Retina (tissue), 1 donor: ENCODE data around the gene PDE4B.
A peak's percentile ranks its signal among the peaks of the same experiment; 100 is the strongest.
"Not testable (repeated sequence)": the region's sequence is repeated elsewhere in the genome, so short reads cannot be mapped to it uniquely, and the experiment has no call there.

Source experiments
- DNase-seq: peaks from one replicate; pipeline ENCODE4 v3.0.0-alpha.2; 2016

The PDE4B gene

DNA sequence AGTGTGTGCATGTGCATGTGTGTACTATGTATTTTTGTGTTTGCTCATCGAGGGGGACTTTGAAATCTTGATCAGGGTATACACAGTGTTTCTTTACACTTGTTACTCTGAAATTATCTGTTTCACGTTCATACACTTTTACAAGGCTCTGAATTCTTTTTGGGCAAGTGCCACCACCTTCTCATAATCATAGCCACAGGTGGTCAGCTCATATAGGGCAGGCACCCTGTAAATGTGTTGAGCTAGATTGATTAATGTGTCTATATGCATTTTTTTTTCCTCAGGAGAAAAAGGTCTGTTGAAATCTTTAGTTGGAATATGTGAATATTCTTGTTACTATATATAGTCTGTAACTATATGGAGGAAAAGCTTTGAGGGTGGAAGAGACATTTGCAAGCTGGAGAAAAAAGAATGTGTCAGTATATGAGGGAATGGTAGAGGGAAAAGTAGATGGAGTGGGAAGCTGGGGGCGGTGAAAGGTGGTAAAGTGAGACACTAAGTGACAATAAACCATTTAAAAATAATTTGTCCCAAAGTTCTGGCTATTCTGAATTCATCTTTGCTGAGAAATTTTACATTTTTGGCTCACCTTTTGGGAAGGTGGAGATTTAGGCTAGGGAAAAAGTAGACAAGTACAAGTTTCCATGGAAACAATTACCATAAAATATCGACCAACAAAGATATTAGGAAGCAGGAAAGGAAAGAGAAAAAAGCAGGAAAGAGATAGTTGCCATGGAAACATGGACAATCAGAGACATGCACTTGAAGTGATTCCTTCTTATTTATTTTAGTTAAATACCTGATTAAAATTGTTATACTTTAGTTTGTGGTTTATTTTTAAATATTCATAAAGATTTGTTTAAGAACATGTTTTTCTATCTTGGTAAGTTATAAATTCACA lies 277.5 kb downstream of the PDE4B start:
- no peak for DNase-seq

- DNase-seq: no peak
Observed at GRCh38 chr1:66073388-66073787, 280.7 kb downstream of the PDE4B start.

- no peak for DNase-seq
Observed at GRCh38 chr1:66074147-66074546, 281.5 kb downstream of the PDE4B start.

DNA sequence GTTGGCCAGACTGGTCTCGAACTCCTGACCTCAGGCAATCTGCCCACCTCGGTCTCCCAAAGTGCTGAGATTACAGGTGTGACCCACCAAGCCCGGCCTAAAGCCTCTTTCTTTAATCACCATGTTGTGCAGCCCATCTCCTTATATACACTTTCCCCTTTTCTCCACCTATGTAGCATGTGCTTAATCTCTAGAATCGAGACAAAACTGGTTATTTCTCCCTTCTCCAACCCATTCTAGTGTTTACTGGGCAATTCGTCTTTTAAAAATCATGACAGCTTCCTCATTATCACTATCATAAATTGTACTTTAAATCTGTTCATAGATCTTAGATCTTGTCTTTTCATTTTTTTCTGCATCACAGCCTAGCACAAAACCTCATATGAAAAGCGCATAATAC lies 285.7 kb downstream of the PDE4B start:
- no peak for DNase-seq

DNA sequence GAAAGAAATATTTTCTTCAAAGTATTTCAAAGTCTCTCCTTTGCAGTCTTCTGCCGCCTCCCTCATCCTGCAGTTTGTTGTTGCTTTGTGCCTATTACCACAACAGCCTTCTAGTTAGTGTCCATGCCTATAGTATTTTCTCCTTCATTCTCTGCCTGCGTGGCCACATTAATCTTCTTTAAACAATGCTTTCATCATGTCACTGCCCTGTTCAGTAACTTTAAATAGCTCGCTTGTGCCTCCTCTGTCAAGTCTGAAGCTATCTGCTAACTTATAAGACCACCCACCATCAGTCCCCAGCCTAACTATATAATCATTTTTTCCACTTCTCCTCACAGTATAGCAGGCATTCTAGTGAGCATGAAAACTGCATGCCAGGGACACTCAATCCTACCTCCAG lies 290.3 kb downstream of the PDE4B start:
- no peak for DNase-seq

- no peak for DNase-seq
Observed at GRCh38 chr1:66084442-66084841, 291.7 kb downstream of the PDE4B start.

- DNase-seq: no peak
Observed at GRCh38 chr1:66085600-66085999, 292.9 kb downstream of the PDE4B start.

DNA sequence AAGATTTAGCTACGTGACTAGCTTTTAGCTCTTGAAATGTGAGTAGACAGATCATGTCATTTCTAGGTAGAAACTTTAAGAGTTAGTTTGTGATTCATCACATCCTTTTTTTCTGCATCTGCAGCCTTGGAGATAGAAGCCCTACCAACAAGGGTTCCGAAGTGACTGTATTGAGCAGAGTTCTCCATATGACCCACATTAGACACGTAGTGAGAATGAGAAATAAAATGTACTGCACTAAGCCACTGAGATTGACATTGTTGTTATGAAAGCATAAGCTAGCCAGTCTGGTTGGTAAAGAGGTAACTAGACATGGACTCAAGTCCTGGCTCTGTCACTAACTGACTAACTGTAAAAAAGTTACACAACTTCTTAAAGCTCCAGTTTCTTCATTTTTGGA lies 296.1 kb downstream of the PDE4B start:
- no peak for DNase-seq

DNA sequence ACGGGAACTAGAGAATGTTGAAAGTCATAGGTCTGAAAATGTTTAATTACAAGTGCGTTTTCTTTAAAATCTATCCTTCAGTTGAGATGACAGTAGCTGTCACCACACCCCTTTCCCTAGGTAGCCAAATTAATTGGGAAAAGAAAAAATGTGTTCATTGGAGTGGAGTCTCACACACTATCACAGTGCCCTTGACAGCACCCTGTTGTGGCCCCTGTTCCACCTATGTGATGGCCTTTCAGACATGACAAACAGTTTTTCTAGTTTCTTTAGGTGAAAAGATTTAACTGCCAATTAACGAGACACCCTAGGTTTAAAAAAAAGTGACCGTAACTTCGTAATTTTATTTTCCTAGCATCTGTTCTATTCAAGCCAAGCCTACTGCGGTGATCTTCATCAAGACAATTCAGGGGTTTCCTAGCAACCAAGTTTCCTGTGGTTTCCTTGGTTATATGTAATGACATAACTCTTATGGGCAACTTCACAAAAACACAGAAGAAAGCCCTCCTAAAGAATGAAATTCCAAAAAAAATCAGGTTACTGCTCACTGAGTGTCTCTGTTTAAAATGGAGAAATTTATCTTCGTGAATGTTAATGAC lies 298.3 kb downstream of the PDE4B start:
- DNase-seq: peak; percentile 60

DNA sequence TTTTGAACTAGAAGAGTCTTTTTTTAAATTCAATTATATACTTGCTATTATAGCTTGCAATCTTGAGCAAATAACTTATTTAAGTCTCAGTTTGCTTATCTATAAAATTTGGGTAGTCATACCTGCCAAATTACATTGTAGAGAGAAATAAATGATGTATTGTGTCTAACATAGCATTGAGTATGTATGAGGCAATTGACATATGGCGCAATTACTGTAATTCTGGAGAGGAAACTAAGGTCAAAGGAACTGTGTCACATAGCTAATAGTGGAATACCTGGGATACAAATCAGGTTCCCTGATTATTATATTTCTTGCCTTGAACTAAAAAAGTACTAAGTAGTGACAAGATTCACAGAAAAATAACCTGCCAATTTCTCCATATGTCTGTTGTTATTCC lies 302.5 kb downstream of the PDE4B start:
- no peak for DNase-seq

GRCh38 chr1:66100959-66101358 lies 308.3 kb downstream of the PDE4B start:
- not testable (repeated sequence) for DNase-seq

DNA sequence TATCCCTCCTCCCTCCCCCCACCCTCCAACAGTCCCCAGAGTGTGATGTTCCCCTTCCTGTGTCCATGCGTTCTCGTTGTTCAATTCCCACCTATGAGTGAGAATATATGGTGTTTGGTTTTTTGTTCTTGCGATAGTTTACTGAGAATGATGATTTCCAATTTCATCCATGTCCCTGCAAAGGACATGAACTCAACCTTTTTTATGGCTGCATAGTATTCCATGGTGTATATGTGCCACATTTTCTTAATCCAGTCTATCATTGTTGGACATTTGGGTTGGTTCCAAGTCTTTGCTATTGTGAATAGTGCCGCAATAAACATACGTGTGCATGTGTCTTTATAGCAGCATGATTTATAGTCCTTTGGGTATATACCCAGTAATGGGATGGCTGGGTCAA lies 311.4 kb downstream of the PDE4B start:
- DNase-seq: not testable (repeated sequence)

DNA sequence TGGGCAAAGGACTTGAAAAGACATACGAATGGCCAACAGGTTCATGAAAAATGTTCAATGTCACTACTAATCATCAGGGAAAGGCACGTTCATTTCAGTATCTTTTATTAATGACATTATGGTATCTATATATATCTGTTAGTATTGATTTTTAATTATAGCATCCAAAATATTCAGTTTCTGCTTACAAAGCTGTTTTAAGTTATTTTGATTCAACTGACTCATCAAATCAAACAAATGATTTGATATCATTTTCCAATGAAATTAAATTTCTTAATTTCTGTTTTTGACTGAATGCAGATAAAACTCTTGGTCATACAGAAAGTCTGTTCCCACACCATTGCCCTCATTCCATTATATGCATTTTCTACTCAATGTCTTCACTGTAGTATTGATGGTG lies 315.9 kb downstream of the PDE4B start:
- DNase-seq: no peak

DNA sequence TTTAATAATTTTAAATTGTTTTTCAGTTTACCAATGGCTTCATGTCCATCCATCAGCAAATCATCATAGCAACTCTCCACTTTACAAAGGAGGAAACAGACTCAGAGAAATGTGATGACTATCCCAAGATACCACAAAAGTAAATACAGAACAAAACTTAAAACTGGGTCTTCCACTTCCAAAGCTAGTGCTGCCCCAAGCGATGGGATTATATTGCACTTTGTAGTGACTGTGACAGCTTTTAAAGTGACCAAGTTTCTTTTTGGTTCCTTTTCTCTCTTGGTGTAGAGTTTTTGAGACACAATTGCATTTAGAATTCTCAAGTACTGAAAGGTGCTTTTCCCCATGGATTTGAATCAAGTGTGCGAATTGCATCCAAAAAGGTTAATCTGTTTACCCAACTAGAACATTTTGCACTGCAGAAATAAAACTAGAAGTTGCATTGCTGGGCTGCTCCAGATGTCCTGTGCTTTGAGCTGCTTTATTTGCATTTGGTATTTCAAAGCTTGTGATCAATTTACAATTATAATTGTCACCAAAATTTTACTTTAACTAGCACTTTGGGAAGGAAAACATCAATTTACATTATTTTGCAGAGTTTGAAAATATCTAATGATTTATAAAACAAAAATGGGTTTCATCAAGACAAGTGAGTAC lies 320.2 kb downstream of the PDE4B start:
- DNase-seq: no peak

GRCh38 chr1:66119148-66119547 lies 326.5 kb downstream of the PDE4B start:
- DNase-seq: no peak

DNA sequence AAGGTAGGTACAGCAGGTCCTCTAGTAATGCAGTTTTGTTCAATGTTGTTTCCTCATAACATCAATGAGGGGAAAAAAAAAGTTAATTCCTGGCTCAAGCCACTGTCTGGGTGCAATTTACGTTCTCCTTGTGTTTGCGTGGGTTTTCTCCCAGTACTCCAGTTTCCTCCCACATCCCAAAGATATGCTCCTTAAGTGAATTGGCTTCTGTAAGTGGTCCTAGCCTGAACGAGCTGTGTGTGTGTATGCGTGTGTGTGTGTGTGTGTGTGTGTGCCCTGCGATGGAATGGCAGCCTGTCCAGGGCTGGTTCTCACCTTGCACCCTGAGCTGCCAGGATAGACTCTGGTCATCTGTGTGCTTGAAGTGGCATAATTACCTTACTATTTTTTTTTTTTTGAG lies 332.0 kb downstream of the PDE4B start:
- DNase-seq: no peak

DNA sequence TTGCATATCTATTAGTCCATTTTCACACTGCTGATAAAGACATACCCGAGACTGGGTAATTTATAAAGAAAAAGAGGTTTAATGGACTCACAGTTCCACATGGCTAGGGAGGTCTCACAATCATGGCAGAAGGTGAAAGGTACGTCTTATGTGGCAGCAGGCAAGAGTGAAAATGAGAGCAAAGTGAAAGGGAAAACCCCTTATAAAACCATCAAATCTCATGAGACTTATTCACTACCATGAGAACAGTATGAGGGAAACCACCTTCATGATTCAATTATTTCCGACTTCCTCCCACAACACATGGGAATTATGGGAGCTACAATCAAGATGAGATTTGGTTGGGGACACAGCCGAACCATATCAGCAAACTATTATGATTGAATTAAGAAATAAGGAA lies 335.9 kb downstream of the PDE4B start:
- DNase-seq: not testable (repeated sequence)

DNA sequence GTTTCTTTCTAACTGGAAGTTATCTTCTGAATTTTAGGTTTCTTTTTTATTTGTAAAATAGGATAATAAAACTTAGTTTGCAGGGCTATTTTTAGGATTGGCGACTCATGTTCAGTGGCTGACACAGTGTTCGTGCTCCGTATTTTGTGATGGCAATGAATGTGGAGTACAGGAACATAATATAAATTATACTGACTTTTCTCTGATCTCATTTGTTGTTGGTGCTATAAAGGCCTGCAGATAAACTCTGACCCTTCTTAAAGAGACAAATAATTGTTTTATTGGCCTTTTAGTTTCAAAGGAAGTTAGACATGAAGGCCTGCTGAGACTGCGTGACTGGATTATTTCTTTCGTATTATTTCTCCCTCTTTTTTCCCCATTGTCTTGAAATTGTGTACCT lies 339.6 kb downstream of the PDE4B start:
- DNase-seq: no peak

- DNase-seq: no peak
Observed at GRCh38 chr1:66134004-66134403, 341.3 kb downstream of the PDE4B start.

- no peak for DNase-seq
Observed at GRCh38 chr1:66135161-66135560, 342.5 kb downstream of the PDE4B start.

DNA sequence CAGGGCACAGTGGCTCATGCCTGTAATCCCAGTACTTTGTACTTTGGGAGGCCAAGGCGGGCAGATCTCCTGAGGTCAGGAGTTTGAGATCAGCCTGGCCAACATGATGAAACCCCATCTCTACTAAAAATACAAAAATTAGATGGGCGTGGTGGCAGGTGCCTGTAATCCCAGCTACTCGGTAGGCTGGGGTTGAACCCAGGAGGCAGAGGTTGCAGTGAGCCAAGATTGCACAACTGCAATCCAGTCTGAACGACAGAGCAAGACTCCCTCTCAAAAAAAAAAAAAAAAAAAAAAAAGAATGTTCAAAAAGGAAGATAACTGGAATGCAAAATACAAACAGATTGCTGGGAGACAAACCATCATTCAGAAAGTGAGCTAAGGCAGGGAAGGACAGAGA lies 343.7 kb downstream of the PDE4B start:
- not testable (repeated sequence) for DNase-seq

DNA sequence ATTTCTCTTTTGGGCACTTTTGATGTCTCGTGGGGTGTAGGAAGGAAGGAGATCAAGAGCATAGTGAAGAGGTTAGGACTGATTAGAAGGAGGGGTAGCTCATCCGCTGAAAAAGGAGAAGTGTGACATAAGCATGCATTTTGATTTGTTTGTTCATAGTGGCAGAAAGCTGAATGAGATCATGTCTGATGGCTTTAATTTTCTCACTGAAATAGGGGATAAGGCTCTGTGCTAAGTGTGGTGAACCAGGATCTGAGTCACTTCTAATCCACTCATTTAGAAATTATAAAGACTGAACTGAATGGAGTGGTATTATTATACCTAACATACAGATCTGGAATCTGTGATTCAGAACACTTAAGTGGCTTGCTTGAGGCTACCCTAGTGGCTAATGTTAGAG lies 344.5 kb downstream of the PDE4B start:
- no peak for DNase-seq

GRCh38 chr1:66138613-66139012 lies 345.9 kb downstream of the PDE4B start:
- no peak for DNase-seq

GRCh38 chr1:66140072-66140471 lies 347.4 kb downstream of the PDE4B start:
- no peak for DNase-seq
